ENCODE data around the gene AEBP2. TPM values are rescaled to one million over a fixed set of nuclear protein-coding genes. Genes with fewer than 3 reads are reported as not detected.

The AEBP2 gene
- total and polyA plus RNA-seq, 4 donors: 8.6 to 78.2 (median 21.6) TPM

DNA sequence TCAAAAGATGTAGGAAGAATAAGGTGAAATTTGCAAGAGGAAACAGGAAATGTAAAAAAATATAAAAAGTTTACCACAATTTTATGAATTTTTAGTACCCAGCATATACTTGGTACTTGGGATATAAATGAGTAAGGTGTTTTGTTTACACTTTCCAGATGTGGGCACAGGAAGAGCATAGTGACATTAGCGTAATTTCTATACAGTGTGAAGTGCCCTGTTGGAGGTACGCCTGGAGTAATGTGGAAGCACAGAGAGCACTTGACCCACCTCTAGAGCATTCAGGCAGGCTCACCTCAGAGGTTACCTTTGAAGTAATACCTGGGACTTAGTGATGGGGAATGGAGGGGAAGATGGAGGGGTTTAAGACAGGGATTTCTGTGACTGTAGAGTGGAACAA, 89.5 kb downstream of the AEBP2 start:
- ATAC-seq (ENCODE audit: insufficient read depth, low FRiP score) (no peak), DNase-seq (no peak)
- H3K4me1 ChIP-seq (ENCODE audit: control insufficient read depth in 5 of 5, insufficient read depth in 5 of 5, low read length in 5 of 5): peaks cover 0 to 13% (median 11%) of the 10 kb centered on the region in 5 donors
- H3K27me3 ChIP-seq (ENCODE audit: control insufficient read depth in 3 of 3, insufficient read depth in 3 of 3, low read length in 2 of 3): no peaks in the 10 kb centered on the region
- no peak overlapping the region for H3K9ac ChIP-seq (ENCODE audit: insufficient read depth in 1 of 2, low read length in 2 of 2)
- no peak overlapping the region for H3K27ac ChIP-seq (ENCODE audit: low read depth in 1 of 2, low read length in 1 of 2)
- H3K9me3 ChIP-seq (ENCODE audit: control insufficient read depth in 4 of 4, insufficient read depth in 3 of 4, low read length in 3 of 4): no peaks in the 10 kb centered on the region
- 79 to 84% methylated on average over 2 of the region's 2 CpGs for WGBS, 2 donors
- TF ChIP-seq, protein P1, sequence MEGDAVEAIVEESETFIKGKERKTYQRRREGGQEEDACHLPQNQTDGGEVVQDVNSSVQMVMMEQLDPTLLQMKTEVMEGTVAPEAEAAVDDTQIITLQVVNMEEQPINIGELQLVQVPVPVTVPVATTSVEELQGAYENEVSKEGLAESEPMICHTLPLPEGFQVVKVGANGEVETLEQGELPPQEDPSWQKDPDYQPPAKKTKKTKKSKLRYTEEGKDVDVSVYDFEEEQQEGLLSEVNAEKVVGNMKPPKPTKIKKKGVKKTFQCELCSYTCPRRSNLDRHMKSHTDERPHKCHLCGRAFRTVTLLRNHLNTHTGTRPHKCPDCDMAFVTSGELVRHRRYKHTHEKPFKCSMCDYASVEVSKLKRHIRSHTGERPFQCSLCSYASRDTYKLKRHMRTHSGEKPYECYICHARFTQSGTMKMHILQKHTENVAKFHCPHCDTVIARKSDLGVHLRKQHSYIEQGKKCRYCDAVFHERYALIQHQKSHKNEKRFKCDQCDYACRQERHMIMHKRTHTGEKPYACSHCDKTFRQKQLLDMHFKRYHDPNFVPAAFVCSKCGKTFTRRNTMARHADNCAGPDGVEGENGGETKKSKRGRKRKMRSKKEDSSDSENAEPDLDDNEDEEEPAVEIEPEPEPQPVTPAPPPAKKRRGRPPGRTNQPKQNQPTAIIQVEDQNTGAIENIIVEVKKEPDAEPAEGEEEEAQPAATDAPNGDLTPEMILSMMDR (IDR thresholded peaks at IDR 0.05; ENCODE audit: control extremely low read depth, extremely low read depth): no peak
- H3K4me3 ChIP-seq: no peak overlapping the region
- H3K36me3 ChIP-seq (ENCODE audit: control insufficient read depth in 4 of 4, insufficient read depth in 4 of 4, low read length in 4 of 4): no peaks in the 10 kb centered on the region

DNA sequence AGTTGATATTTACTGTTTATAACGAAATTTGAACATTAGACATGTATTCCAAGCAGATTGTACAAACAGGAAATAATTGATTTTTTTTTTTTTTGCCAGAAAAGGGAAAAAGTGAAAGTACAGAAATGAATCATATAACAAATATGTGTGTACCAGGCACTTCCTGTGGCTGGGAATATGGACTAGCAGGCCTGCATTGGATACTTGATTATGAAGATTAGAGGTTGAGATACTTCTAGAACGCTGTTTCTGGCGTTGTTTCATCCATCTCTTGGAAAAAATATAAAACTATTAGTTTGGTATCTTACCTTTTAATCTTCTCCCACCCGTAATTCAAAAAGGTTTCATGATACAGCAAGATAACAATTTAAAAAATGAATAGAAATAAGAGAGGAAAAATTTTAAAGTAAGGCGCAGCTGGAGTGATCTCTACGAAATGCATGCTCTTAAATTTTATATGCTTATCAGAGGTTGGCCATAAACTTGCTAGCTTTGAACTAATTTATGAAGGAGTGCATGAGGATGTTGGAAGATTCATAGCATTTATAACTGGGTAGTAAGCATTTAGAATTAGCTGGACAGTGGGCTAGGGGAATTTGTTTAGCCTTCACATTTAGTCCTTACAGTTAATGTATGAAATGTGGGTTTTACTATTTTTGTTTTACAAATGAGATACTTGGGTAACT, 90.8 kb downstream of the AEBP2 start:
- H3K4me3 ChIP-seq: no peak overlapping the region
- no peaks in the 10 kb centered on the region for H3K36me3 ChIP-seq (ENCODE audit: control insufficient read depth in 4 of 4, insufficient read depth in 4 of 4, low read length in 4 of 4)
- no peak overlapping the region for H3K27ac ChIP-seq (ENCODE audit: low read depth in 1 of 2, low read length in 1 of 2)
- peaks cover 0 to 13% (median 11%) of the 10 kb centered on the region in 5 donors for H3K4me1 ChIP-seq (ENCODE audit: control insufficient read depth in 5 of 5, insufficient read depth in 5 of 5, low read length in 5 of 5)
- ATAC-seq (ENCODE audit: insufficient read depth, low FRiP score) (no peak), DNase-seq (peak in 1 of 3 donors; percentile 19)
- WGBS, 2 donors: 67 to 74% methylated on average over 6 of the region's 6 CpGs
- TF ChIP-seq, protein P1 (IDR thresholded peaks at IDR 0.05; ENCODE audit: control extremely low read depth, extremely low read depth): no peak
- H3K9ac ChIP-seq (ENCODE audit: insufficient read depth in 1 of 2, low read length in 2 of 2): no peak overlapping the region
- peaks cover 0 to 1% (median 0%) of the 10 kb centered on the region in 4 donors for H3K9me3 ChIP-seq (ENCODE audit: control insufficient read depth in 4 of 4, insufficient read depth in 3 of 4, low read length in 3 of 4)
- no peaks in the 10 kb centered on the region for H3K27me3 ChIP-seq (ENCODE audit: control insufficient read depth in 3 of 3, insufficient read depth in 3 of 3, low read length in 2 of 3)

GRCh38 chr12:19530637-19531023, 91.3 kb downstream of the AEBP2 start:
- ATAC-seq (ENCODE audit: insufficient read depth, low FRiP score): no peak
- H3K4me3 ChIP-seq: no peak overlapping the region
- peaks cover 0 to 3% (median 0%) of the 10 kb centered on the region in 4 donors for H3K9me3 ChIP-seq (ENCODE audit: control insufficient read depth in 4 of 4, insufficient read depth in 3 of 4, low read length in 3 of 4)
- no peaks in the 10 kb centered on the region for H3K27me3 ChIP-seq (ENCODE audit: control insufficient read depth in 3 of 3, insufficient read depth in 3 of 3, low read length in 2 of 3)
- H3K4me1 ChIP-seq (ENCODE audit: control insufficient read depth in 5 of 5, insufficient read depth in 5 of 5, low read length in 5 of 5): peaks cover 0 to 13% (median 11%) of the 10 kb centered on the region in 5 donors
- DNase-seq: no peak
- no peak overlapping the region for H3K9ac ChIP-seq (ENCODE audit: insufficient read depth in 1 of 2, low read length in 2 of 2)
- TF ChIP-seq, protein P1 (IDR thresholded peaks at IDR 0.05; ENCODE audit: control extremely low read depth, extremely low read depth): no peak
- H3K36me3 ChIP-seq (ENCODE audit: control insufficient read depth in 4 of 4, insufficient read depth in 4 of 4, low read length in 4 of 4): no peaks in the 10 kb centered on the region
- H3K27ac ChIP-seq (ENCODE audit: low read depth in 1 of 2, low read length in 1 of 2): no peak overlapping the region

DNA sequence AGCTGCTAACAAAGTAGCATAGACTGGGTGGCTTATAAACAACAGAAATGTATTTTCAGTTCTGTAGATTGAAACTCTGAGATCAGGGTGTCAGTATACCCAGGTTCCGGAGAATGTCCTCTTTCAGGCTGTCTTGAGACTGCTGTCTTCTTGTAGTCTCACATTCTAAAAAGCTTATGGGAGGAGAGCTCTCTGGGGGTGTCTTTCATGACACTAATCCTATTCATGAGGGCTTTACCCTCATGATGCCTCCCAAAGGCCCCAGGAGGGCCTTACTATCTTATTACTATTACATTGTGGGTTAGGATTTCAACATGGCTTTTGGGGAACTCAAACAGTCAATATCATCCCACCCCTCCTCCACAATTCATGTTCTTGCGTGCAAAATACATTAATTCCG, 94.3 kb downstream of the AEBP2 start:
- Histone ChIP-seq H3K9me3 (ENCODE audit: control insufficient read depth in 4 of 4, insufficient read depth in 3 of 4, low read length in 3 of 4) (peaks cover 0 to 5% (median 3%) of the 10 kb centered on the region in 4 donors), H3K9ac (ENCODE audit: insufficient read depth in 1 of 2, low read length in 2 of 2) (no peak overlapping the region), H3K4me3 (no peak overlapping the region), H3K4me1 (ENCODE audit: control insufficient read depth in 5 of 5, insufficient read depth in 5 of 5, low read length in 5 of 5) (peaks cover 0 to 13% (median 11%) of the 10 kb centered on the region in 5 donors), H3K36me3 (ENCODE audit: control insufficient read depth in 4 of 4, insufficient read depth in 4 of 4, low read length in 4 of 4) (no peaks in the 10 kb centered on the region), H3K27me3 (ENCODE audit: control insufficient read depth in 3 of 3, insufficient read depth in 3 of 3, low read length in 2 of 3) (no peaks in the 10 kb centered on the region), H3K27ac (ENCODE audit: low read depth in 1 of 2, low read length in 1 of 2) (no peak overlapping the region)
- TF ChIP-seq, protein P1 (IDR thresholded peaks at IDR 0.05; ENCODE audit: control extremely low read depth, extremely low read depth): no peak
- DNase-seq (no peak), ATAC-seq (ENCODE audit: insufficient read depth, low FRiP score) (no peak)
- WGBS, 2 donors: 92 to 97% methylated on average over 3 of the region's 3 CpGs
